WTC11 (cell line): ENCODE data around the gene C14orf132. TPM values are rescaled to one million over a fixed set of nuclear protein-coding genes. Genes with fewer than 3 reads are reported as not detected.

ENCODE experiments used
- ATAC-seq: fragments of 200-7000 bp; cut with Tn5 transposase; 2 replicates; pipeline ENCODE4 v1.10.0; 2021; ENCODE audit warnings: mild to moderate bottlenecking, moderate library complexity
- CTCF ChIA-PET: fragments of 300-600 bp; sonication (Branson Sonifier 250); formaldehyde crosslinking; loops from one replicate; lab custom pipeline; 2021; ENCODE audit warnings: antibody characterized with exemption; lab: Charles Lee
- POLR2A ChIA-PET: fragments of 350-600 bp; sonication (Branson Sonifier 250); formaldehyde crosslinking; loops from one replicate; lab custom pipeline; 2021; ENCODE audit warnings: antibody characterized with exemption; lab: Charles Lee
- DNase-seq: peaks from one replicate; pipeline ENCODE4 v3.0.0; 2021; ENCODE audit warnings: low spot score
- H3K27ac Mint-ChIP-seq: 2 replicates; pipeline ENCODE4 v1.8.0; 2021; ENCODE audit warnings: mixed read lengths
- H3K27me3 Mint-ChIP-seq: 2 replicates; pipeline ENCODE4 v1.8.0; 2021; ENCODE audit warnings: low read depth, mild to moderate bottlenecking, moderate library complexity, mixed read lengths
- H3K36me3 Mint-ChIP-seq: 2 replicates; pipeline ENCODE4 v1.8.0; 2021; ENCODE audit warnings: mixed read lengths
- H3K4me1 Mint-ChIP-seq: 2 replicates; pipeline ENCODE4 v1.8.0; 2022; ENCODE audit warnings: mixed read lengths
- H3K4me3 Mint-ChIP-seq: 2 replicates; pipeline ENCODE4 v1.8.0; 2021; ENCODE audit warnings: mild to moderate bottlenecking, moderate library complexity, mixed read lengths
- H3K9me3 Mint-ChIP-seq: 2 replicates; pipeline ENCODE4 v1.8.0; 2021; ENCODE audit warnings: mixed read lengths
- ELF4 ChIP-seq: sonication (generic); formaldehyde crosslinking; IDR thresholded peaks from 2 replicates; pipeline ENCODE4 v1.8.1; 2022; ENCODE audit warnings: low read depth, mild to moderate bottlenecking, moderate library complexity, missing genetic modification reagents
- FOXP1 ChIP-seq: sonication (generic); formaldehyde crosslinking; IDR thresholded peaks from 2 replicates; pipeline ENCODE4 v1.8.0; 2022; ENCODE audit warnings: missing genetic modification reagents, mild to moderate bottlenecking, moderate library complexity, borderline replicate concordance
- GABPB1 ChIP-seq: sonication (generic); formaldehyde crosslinking; IDR thresholded peaks from 2 replicates; pipeline ENCODE4 v1.8.1; 2023; ENCODE audit warnings: mild to moderate bottlenecking, missing genetic modification reagents
- IRF2 ChIP-seq: sonication (generic); formaldehyde crosslinking; IDR thresholded peaks from 2 replicates; pipeline ENCODE4 v1.8.0; 2022; ENCODE audit warnings: low read depth, missing genetic modification reagents, borderline replicate concordance
- JAZF1 ChIP-seq: fragments of 250-450 bp; sonication (Bioruptor Pico); IDR thresholded peaks from 2 replicates; pipeline ENCODE4 v1.9.0; 2021; ENCODE audit warnings: moderate library complexity, mild to moderate bottlenecking, inconsistent platforms
- JUN ChIP-seq: sonication (generic); formaldehyde crosslinking; IDR thresholded peaks from 2 replicates; pipeline ENCODE4 v1.8.0; 2023; ENCODE audit warnings: mild to moderate bottlenecking, missing genetic modification reagents
- NFYB ChIP-seq: sonication (generic); formaldehyde crosslinking; conservative IDR thresholded peaks from 2 replicates; pipeline ENCODE4 v1.8.0; 2022; ENCODE audit warnings: low read depth, missing genetic modification reagents
- TEAD1 ChIP-seq: sonication (generic); formaldehyde crosslinking; IDR thresholded peaks from 2 replicates; pipeline ENCODE4 v1.8.0; 2022; ENCODE audit warnings: mild to moderate bottlenecking, missing genetic modification reagents
- ZBTB21 ChIP-seq: sonication (generic); formaldehyde crosslinking; IDR thresholded peaks from 2 replicates; pipeline ENCODE4 v1.8.1; 2023; ENCODE audit warnings: mild to moderate bottlenecking, missing genetic modification reagents, borderline replicate concordance
- ZNF219 ChIP-seq: sonication (generic); formaldehyde crosslinking; IDR thresholded peaks from 2 replicates; pipeline ENCODE4 v1.8.0; 2023; ENCODE audit warnings: missing genetic modification reagents, mild to moderate bottlenecking, borderline replicate concordance
- total RNA-seq: library from RNA; stranded (reverse); gene quantifications from 3 replicates; pipeline ENCODE4 v1.2.3, GENCODE V29; 2021
- TF ChIP-seq, protein P1 (sequence below): sonication (generic); formaldehyde crosslinking; IDR thresholded peaks from 2 replicates; pipeline ENCODE4 v1.8.1; 2022; ENCODE audit warnings: mild to moderate bottlenecking, missing genetic modification reagents, moderate library complexity, borderline replicate concordance
- TF ChIP-seq, protein P2 (sequence below): fragments of 250-450 bp; sonication (Bioruptor Pico); IDR thresholded peaks from 2 replicates; pipeline ENCODE4 v1.8.0; 2021; ENCODE audit warnings: mild to moderate bottlenecking
- TF ChIP-seq, protein P3 (sequence below): fragments of 250-450 bp; sonication (Bioruptor Pico); IDR thresholded peaks from 2 replicates; pipeline ENCODE4 v1.9.0; 2021; ENCODE audit warnings: mild to moderate bottlenecking
- TF ChIP-seq, protein P4 (sequence below): sonication (generic); formaldehyde crosslinking; IDR thresholded peaks from 2 replicates; pipeline ENCODE4 v1.8.1; 2022; ENCODE audit warnings: low read depth, missing genetic modification reagents, borderline replicate concordance
- TF ChIP-seq, protein P5 (sequence below): sonication (generic); formaldehyde crosslinking; IDR thresholded peaks from 2 replicates; pipeline ENCODE4 v1.8.1; 2023; ENCODE audit warnings: mild to moderate bottlenecking, missing genetic modification reagents

The C14orf132 gene
- total RNA-seq, 1 experiment from 2014 or later, result 14.1 TPM

DNA sequence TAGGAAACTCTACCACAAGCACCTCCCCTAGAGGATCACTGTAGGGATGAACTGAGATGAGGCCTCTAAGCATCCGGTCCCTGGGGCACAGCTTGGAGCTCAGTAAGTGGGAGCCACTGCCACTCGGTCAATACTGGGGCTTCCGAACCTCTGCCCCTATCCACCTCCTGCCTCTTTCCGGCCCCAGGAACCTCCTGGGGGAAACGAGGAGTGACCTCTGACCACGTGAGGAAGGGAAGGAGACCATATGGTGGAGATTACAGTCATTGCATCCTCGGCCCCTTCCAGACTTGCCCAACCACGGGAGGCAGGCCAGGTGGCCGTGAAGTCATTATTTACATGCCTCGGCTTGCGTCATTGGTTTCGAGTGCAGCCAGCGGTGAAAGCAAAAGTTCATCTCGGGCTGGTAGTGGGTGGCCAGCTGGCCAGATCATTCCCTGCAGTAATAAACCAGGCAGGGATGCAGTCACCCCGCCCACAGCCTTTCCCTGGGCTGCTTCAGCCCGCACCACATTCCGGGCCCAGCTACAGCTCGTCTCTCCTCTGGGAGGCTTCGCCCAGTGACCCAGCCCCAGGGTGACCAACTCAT, 65.4 kb downstream of the C14orf132 start:
- ChIA-PET CTCF (interaction anchor here (0.7 kb wide), 1 partner anchor 160 kb away, joined by 3 read pairs; no protein-coding TSS in a partner anchor), POLR2A (no interaction called here)
- no peak overlapping the region for H3K27ac Mint-ChIP-seq
- H3K9me3 Mint-ChIP-seq, result peaks cover 6% of the 10 kb centered on the region; the same call in 1 of the 2 replicates
- no peaks in the 10 kb centered on the region; the same call in none of the 2 replicates for H3K27me3 Mint-ChIP-seq
- TF ChIP-seq, protein P1, sequence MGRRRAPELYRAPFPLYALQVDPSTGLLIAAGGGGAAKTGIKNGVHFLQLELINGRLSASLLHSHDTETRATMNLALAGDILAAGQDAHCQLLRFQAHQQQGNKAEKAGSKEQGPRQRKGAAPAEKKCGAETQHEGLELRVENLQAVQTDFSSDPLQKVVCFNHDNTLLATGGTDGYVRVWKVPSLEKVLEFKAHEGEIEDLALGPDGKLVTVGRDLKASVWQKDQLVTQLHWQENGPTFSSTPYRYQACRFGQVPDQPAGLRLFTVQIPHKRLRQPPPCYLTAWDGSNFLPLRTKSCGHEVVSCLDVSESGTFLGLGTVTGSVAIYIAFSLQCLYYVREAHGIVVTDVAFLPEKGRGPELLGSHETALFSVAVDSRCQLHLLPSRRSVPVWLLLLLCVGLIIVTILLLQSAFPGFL, result no peak
- TF ChIP-seq GABPB1 (CRISPR knock-in tag), result 0 out of 2 replicates have a peak, but pooled peaks have one; percentile 26
- ATAC-seq (no peak), DNase-seq (no peak)
- no peak overlapping the region for H3K4me3 Mint-ChIP-seq
- peaks cover 2% of the 10 kb centered on the region; the same call in 1 of the 2 replicates for H3K4me1 Mint-ChIP-seq
- no peaks in the 10 kb centered on the region for H3K36me3 Mint-ChIP-seq

DNA sequence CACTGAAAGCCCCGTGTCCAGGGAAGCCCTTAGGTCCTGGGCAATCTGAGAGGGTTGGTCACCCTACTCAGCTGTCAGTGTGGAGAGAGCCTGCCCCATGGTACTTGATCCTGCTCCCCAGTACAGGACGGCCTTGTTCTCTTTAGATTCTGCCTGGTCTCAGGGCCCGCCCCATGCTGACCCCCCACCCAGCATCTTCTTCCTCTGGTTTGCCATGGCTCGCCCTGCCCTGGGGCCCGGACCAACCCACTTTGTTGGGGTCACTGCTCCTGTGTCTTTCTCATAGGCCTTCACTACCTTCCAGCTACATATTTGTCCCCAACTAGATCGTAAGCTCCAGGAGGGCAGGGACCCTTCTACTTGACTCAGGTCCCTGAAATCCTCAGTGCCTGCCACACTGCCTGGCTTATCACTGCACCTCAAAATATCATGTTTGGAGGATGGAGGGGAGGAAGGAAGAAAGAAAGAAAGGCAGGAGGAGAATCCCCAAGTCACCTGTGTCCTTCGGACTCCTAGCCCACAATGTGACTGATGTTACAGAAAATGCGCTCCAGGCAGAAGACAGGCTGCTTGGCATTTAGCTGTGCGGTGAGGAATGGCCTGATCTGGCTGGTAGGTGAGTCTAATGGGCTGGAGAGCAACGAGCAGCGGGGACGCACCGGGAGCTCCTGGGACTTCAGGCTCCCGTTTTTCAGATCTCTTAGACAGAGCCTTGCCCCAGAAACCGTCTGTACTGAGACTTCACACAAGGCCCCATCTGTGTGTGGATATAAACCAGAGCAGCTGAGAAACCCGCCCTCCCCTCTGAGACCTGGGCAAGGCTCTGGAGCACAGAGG, 66.1 kb downstream of the C14orf132 start:
- Mint-ChIP-seq H3K27me3 (peaks cover under 1% of the 10 kb centered on the region), H3K9me3 (peaks cover 6% of the 10 kb centered on the region; the same call in 1 of the 2 replicates), H3K4me3 (no peak overlapping the region), H3K36me3 (no peaks in the 10 kb centered on the region), H3K27ac (no peak overlapping the region), H3K4me1 (peaks cover 2% of the 10 kb centered on the region; the same call in 1 of the 2 replicates)
- DNase-seq (no peak), ATAC-seq (no peak)
- ChIA-PET POLR2A (no interaction called here), CTCF (interaction anchor here (0.7 to 0.9 kb wide), 2 partner anchors 9 to 159 kb away, joined by 3 read pairs; no protein-coding TSS in a partner anchor)
- TF ChIP-seq, protein P2, sequence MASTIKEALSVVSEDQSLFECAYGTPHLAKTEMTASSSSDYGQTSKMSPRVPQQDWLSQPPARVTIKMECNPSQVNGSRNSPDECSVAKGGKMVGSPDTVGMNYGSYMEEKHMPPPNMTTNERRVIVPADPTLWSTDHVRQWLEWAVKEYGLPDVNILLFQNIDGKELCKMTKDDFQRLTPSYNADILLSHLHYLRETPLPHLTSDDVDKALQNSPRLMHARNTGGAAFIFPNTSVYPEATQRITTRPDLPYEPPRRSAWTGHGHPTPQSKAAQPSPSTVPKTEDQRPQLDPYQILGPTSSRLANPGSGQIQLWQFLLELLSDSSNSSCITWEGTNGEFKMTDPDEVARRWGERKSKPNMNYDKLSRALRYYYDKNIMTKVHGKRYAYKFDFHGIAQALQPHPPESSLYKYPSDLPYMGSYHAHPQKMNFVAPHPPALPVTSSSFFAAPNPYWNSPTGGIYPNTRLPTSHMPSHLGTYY, result no peak
- no peak for TF ChIP-seq JUN (CRISPR knock-in tag)
- no peak for TF ChIP-seq ZNF219 (CRISPR knock-in tag)
- TF ChIP-seq JAZF1 (CRISPR knock-in tag), result no peak
- no peak for TF ChIP-seq ZBTB21
- TF ChIP-seq ELF4 (CRISPR knock-in tag), result no peak
- TF ChIP-seq IRF2, result no peak
- TF ChIP-seq, protein P3, sequence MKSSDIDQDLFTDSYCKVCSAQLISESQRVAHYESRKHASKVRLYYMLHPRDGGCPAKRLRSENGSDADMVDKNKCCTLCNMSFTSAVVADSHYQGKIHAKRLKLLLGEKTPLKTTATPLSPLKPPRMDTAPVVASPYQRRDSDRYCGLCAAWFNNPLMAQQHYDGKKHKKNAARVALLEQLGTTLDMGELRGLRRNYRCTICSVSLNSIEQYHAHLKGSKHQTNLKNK (CRISPR knock-in tag), result no peak
- no peak for TF ChIP-seq TEAD1 (CRISPR knock-in tag)
- no peak for TF ChIP-seq FOXP1 (CRISPR knock-in tag)
- TF ChIP-seq NFYB (CRISPR knock-in tag), result no peak
- TF ChIP-seq, protein P4, sequence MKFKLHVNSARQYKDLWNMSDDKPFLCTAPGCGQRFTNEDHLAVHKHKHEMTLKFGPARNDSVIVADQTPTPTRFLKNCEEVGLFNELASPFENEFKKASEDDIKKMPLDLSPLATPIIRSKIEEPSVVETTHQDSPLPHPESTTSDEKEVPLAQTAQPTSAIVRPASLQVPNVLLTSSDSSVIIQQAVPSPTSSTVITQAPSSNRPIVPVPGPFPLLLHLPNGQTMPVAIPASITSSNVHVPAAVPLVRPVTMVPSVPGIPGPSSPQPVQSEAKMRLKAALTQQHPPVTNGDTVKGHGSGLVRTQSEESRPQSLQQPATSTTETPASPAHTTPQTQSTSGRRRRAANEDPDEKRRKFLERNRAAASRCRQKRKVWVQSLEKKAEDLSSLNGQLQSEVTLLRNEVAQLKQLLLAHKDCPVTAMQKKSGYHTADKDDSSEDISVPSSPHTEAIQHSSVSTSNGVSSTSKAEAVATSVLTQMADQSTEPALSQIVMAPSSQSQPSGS (CRISPR knock-in tag), result no peak
- TF ChIP-seq, protein P5, sequence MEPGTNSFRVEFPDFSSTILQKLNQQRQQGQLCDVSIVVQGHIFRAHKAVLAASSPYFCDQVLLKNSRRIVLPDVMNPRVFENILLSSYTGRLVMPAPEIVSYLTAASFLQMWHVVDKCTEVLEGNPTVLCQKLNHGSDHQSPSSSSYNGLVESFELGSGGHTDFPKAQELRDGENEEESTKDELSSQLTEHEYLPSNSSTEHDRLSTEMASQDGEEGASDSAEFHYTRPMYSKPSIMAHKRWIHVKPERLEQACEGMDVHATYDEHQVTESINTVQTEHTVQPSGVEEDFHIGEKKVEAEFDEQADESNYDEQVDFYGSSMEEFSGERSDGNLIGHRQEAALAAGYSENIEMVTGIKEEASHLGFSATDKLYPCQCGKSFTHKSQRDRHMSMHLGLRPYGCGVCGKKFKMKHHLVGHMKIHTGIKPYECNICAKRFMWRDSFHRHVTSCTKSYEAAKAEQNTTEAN (CRISPR knock-in tag), result no peak
